GM23338 (cell line): Measurements from ENCODE around the gene GRIN3B. TPM values are rescaled to one million over a fixed set of nuclear protein-coding genes. Genes with fewer than 3 reads are reported as not detected.

ENCODE experiments used
- ATAC-seq: fragments of 200-7000 bp; cut with Tn5 transposase; 3 replicates; pipeline ENCODE4 v1.9.1; 2020
- DNase-seq: peaks from one replicate; pipeline ENCODE4 v3.0.0-alpha.2; 2015; ENCODE audit warnings: low spot score
- H2AFZ ChIP-seq: fragments of 200-600 bp; sonication (generic); 2 replicates; pipeline ENCODE4 v1.8.0; 2016; ENCODE audit warnings: antibody characterized with exemption, mild to moderate bottlenecking, moderate library complexity
- H3F3A ChIP-seq: fragments of 200-600 bp; sonication (generic); replicated peaks from 2 replicates; pipeline ENCODE4 v1.8.0; 2017; ENCODE audit warnings: antibody characterized with exemption, mixed run types, low read depth
- H3K27ac ChIP-seq: fragments of 200-600 bp; sonication (generic); 2 replicates; pipeline ENCODE4 v1.6.1; 2016; ENCODE audit warnings: low read depth
- H3K27me3 ChIP-seq: fragments of 200-600 bp; sonication (generic); 2 replicates; pipeline ENCODE4 v1.8.0; 2016; ENCODE audit warnings: mild to moderate bottlenecking, mixed run types, moderate library complexity; ENCODE audit not compliant: insufficient read depth
- H3K36me3 ChIP-seq: fragments of 200-600 bp; sonication (generic); 2 replicates; pipeline ENCODE4 v1.8.0; 2016; ENCODE audit warnings: mild to moderate bottlenecking; ENCODE audit not compliant: insufficient read depth
- H3K4me1 ChIP-seq: fragments of 200-600 bp; sonication (generic); 2 replicates; pipeline ENCODE4 v1.8.0; 2016; ENCODE audit warnings: mild to moderate bottlenecking, moderate library complexity; ENCODE audit not compliant: insufficient read depth
- H3K4me2 ChIP-seq: fragments of 200-600 bp; sonication (generic); 2 replicates; pipeline ENCODE4 v1.7.1; 2017; ENCODE audit warnings: mixed run types
- H3K4me3 ChIP-seq: fragments of 200-600 bp; sonication (generic); 2 replicates; pipeline ENCODE4 v1.6.1; 2016; ENCODE audit warnings: mixed run types
- H3K79me2 ChIP-seq: fragments of 200-600 bp; sonication (generic); replicated peaks from 2 replicates; pipeline ENCODE4 v1.8.0; 2017; ENCODE audit warnings: mild to moderate bottlenecking; ENCODE audit not compliant: insufficient read depth
- H3K9me2 ChIP-seq: fragments of 200-600 bp; sonication (generic); 2 replicates; pipeline ENCODE4 v1.8.0; 2017; ENCODE audit not compliant: insufficient read depth
- H4K20me1 ChIP-seq: fragments of 200-600 bp; sonication (generic); replicated peaks from 2 replicates; pipeline ENCODE4 v1.8.0; 2017; ENCODE audit warnings: mild to moderate bottlenecking; ENCODE audit not compliant: insufficient read depth
- H3K27ac Mint-ChIP-seq: 2 replicates; pipeline ENCODE4 v1.8.0; 2020; ENCODE audit warnings: inconsistent platforms, mild to moderate bottlenecking, moderate library complexity, mixed read lengths
- H3K27me3 Mint-ChIP-seq: 3 replicates; pipeline ENCODE4 v1.8.0; 2022; ENCODE audit warnings: low read depth, mild to moderate bottlenecking, moderate library complexity, mixed read lengths, inconsistent platforms; ENCODE audit not compliant: insufficient read depth, poor library complexity
- H3K36me3 Mint-ChIP-seq: 3 replicates; pipeline ENCODE4 v1.8.0; 2021; ENCODE audit warnings: low read depth, mild to moderate bottlenecking, inconsistent platforms, moderate library complexity, mixed read lengths
- H3K4me1 Mint-ChIP-seq: 3 replicates; pipeline ENCODE4 v1.8.0; 2020; ENCODE audit warnings: mild to moderate bottlenecking, inconsistent platforms, mixed read lengths
- H3K4me3 Mint-ChIP-seq: 3 replicates; pipeline ENCODE4 v1.8.0; 2021; ENCODE audit warnings: moderate library complexity, mild to moderate bottlenecking, inconsistent platforms, mixed read lengths
- H3K9me3 Mint-ChIP-seq: 3 replicates; pipeline ENCODE4 v1.8.0; 2020; ENCODE audit warnings: moderate library complexity, mild to moderate bottlenecking, inconsistent platforms, mixed read lengths
- CREB1 ChIP-seq: fragments of 250-450 bp; sonication (Bioruptor Pico); IDR thresholded peaks from 2 replicates; pipeline ENCODE4 v1.5.0; 2020; ENCODE audit warnings: low read depth, mild to moderate bottlenecking, moderate library complexity
- CTCF ChIP-seq, 2 experiments: fragments of 200-600 bp in 1 of 2; sonication (generic) in 1 of 2; conservative IDR thresholded peaks; 2 replicates each; pipeline versions ENCODE4 v1.5.1 to v1.6.1; 2016 to 2017; ENCODE audit warnings: antibody characterized with exemption in 2 of 2, low read depth in 2 of 2, mild to moderate bottlenecking in 2 of 2, moderate library complexity in 1 of 2
- EZH2 ChIP-seq: fragments of 200-600 bp; sonication (generic); IDR thresholded peaks from one replicate; pipeline ENCODE4 v1.8.0; 2017; ENCODE audit warnings: antibody characterized with exemption, mild to moderate bottlenecking, low read depth; ENCODE audit not compliant: unreplicated experiment
- JUNB ChIP-seq: IDR thresholded peaks from one replicate; pipeline ENCODE4 v1.6.1; 2016; ENCODE audit warnings: antibody characterized with exemption; ENCODE audit not compliant: unreplicated experiment
- NANOG ChIP-seq: IDR thresholded peaks from 2 replicates; pipeline ENCODE4 v1.6.1; 2016; ENCODE audit warnings: antibody characterized with exemption, borderline replicate concordance
- POLR2AphosphoS5 ChIP-seq: IDR thresholded peaks from 2 replicates; pipeline ENCODE4 v1.6.1; 2016; ENCODE audit warnings: antibody characterized with exemption, low read depth
- ZNF114 ChIP-seq: fragments of 250-450 bp; sonication (Bioruptor Pico); IDR thresholded peaks from 2 replicates; pipeline ENCODE4 v1.5.0; 2020; ENCODE audit warnings: mild to moderate bottlenecking, moderate library complexity
- ZNF331 ChIP-seq: fragments of 250-450 bp; sonication (Bioruptor Pico); IDR thresholded peaks from 2 replicates; pipeline ENCODE4 v1.5.0; 2020; ENCODE audit warnings: low read depth, mild to moderate bottlenecking, moderate library complexity
- polyA plus RNA-seq: library from polyadenylated mRNA; unstranded; fragments of >200 nt; fragmentation: Nextera tagmentation; extraction: Ambion mirVana; gene quantifications from 2 replicates; pipeline ENCODE4 v1.2.1, GENCODE V29; 2016
- total RNA-seq: library from RNA; depleted of rRNA; stranded (reverse); fragments of >200 nt; shearing (Covaris generic); gene quantifications from 2 replicates; pipeline ENCODE4 v1.2.3, GENCODE V29; 2014
- TF ChIP-seq, protein P1 (sequence below): IDR thresholded peaks from one replicate; pipeline ENCODE4 v1.6.1; 2018; ENCODE audit warnings: antibody characterized with exemption; ENCODE audit not compliant: unreplicated experiment

GRIN3B gene
- total and polyA plus RNA-seq, 2 experiments from 2014 or later, result 0.11 to 2.8 TPM

DNA sequence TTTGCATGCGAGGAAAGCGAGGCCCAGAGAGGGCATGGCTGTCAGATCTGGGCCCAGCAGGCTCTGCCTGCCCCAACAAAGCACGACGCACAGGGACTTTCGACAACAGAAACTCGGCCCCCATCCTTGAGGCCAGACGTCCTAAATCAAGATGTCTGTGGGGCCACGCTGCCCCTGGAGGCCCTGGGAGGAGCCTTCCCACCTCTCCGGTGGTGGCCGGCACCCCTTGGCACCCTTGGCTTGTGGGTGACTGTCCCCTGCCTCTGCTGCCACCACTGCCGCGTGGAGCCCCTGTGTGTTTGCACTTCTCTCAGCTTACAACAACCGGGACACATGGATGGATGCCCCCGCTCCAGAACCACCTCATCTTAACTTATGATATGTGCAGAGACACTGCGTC is 11.7 kb upstream of the GRIN3B start:
- TF ChIP-seq, protein P1, sequence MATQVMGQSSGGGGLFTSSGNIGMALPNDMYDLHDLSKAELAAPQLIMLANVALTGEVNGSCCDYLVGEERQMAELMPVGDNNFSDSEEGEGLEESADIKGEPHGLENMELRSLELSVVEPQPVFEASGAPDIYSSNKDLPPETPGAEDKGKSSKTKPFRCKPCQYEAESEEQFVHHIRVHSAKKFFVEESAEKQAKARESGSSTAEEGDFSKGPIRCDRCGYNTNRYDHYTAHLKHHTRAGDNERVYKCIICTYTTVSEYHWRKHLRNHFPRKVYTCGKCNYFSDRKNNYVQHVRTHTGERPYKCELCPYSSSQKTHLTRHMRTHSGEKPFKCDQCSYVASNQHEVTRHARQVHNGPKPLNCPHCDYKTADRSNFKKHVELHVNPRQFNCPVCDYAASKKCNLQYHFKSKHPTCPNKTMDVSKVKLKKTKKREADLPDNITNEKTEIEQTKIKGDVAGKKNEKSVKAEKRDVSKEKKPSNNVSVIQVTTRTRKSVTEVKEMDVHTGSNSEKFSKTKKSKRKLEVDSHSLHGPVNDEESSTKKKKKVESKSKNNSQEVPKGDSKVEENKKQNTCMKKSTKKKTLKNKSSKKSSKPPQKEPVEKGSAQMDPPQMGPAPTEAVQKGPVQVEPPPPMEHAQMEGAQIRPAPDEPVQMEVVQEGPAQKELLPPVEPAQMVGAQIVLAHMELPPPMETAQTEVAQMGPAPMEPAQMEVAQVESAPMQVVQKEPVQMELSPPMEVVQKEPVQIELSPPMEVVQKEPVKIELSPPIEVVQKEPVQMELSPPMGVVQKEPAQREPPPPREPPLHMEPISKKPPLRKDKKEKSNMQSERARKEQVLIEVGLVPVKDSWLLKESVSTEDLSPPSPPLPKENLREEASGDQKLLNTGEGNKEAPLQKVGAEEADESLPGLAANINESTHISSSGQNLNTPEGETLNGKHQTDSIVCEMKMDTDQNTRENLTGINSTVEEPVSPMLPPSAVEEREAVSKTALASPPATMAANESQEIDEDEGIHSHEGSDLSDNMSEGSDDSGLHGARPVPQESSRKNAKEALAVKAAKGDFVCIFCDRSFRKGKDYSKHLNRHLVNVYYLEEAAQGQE, result no peak
- TF ChIP-seq EZH2 (no peak), POLR2AphosphoS5 (no peak), ZNF114 (CRISPR knock-in tag) (no peak), NANOG (no peak), JUNB (no peak), ZNF331 (CRISPR knock-in tag) (no peak)
- Histone ChIP-seq H3K36me3 (peaks cover 5% of the 10 kb centered on the region; the same call in 1 of the 2 replicates), H3K79me2 (peaks cover 9% of the 10 kb centered on the region), H3F3A (peaks cover 28% of the 10 kb centered on the region), H4K20me1 (no peaks in the 10 kb centered on the region; the same call in 1 of the 2 replicates), H3K4me2 (no peak overlapping the region), H3K27me3 (no peaks in the 10 kb centered on the region), H3K4me1 (no peaks in the 10 kb centered on the region), H3K27ac (no peak overlapping the region), H3K9me2 (no peaks in the 10 kb centered on the region), H3K4me3 (no peak overlapping the region), H2AFZ (no peak overlapping the region)
- Mint-ChIP-seq H3K4me1 (peaks cover 9% of the 10 kb centered on the region; the same call in 2 of the 3 replicates), H3K9me3 (no peaks in the 10 kb centered on the region), H3K27ac (no peak overlapping the region), H3K27me3 (peaks cover 20% of the 10 kb centered on the region), H3K36me3 (peaks cover 43% of the 10 kb centered on the region), H3K4me3 (no peak overlapping the region)
- ATAC-seq (no peak), DNase-seq (peak; percentile 2)

DNA sequence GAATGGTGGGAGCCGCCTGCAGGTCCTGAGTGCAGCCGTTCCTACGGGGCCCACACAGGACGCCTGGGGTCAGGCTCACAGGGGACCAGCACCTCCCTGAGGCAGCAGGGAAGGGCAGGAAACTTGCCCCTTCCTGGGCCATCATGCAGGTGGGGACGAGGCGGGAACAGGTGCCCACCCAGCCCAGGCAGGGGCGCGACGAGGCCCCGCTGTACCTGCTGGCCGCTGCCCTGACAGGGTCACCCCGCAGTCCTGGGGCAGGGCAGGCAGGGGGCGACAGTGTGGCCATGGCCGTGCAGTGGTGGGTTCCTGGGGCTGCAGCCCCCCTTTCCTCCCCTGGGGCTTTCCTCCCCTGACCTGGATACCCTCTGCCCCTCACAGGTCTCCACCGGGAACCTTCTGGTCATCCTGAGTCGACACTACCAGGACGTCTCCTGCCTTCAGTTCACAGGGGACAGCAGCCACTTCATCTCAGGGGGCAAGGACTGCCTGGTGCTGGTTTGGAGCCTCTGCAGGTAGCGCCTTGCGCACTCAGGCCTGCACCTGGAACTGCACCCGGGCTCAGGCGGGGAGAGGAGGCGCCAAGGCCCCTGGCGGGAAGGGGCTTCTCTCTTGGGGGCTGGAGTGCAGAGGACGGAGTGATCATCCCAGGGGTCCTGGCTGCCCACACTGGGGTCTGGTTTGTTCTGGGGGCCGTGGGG is 10.7 kb upstream of the GRIN3B start:
- Mint-ChIP-seq H3K36me3 (peaks cover 43% of the 10 kb centered on the region), H3K4me3 (no peak overlapping the region), H3K27ac (no peak overlapping the region; the same call in 1 of the 2 replicates), H3K9me3 (no peaks in the 10 kb centered on the region), H3K27me3 (peaks cover 15% of the 10 kb centered on the region), H3K4me1 (peaks cover 9% of the 10 kb centered on the region; the same call in 2 of the 3 replicates)
- TF ChIP-seq CREB1 (CRISPR knock-in tag) (no peak), CTCF (conservative IDR thresholded peaks at IDR 0.05; ENCODE audit: low read depth in 2 of 2) (peak; percentile 56 to 71)
- Histone ChIP-seq H3K4me2 (no peak overlapping the region), H3K4me3 (no peak overlapping the region), H3K79me2 (peaks cover 9% of the 10 kb centered on the region), H2AFZ (no peak overlapping the region), H3K9me2 (no peaks in the 10 kb centered on the region), H4K20me1 (no peaks in the 10 kb centered on the region; the same call in 1 of the 2 replicates), H3K27ac (no peak overlapping the region), H3K27me3 (no peaks in the 10 kb centered on the region), H3F3A (peaks cover 24% of the 10 kb centered on the region), H3K36me3 (peaks cover 5% of the 10 kb centered on the region; the same call in 1 of the 2 replicates), H3K4me1 (no peaks in the 10 kb centered on the region)
- DNase-seq (no peak), ATAC-seq (peak; percentile 24)
